Fibroblast of lung (primary cell): Measurements from ENCODE around the gene TRIM4. TPM values are rescaled to one million over a fixed set of nuclear protein-coding genes. Genes with fewer than 3 reads are reported as not detected.
"Not testable (repeated sequence)": the region's sequence is repeated elsewhere in the genome, so short reads cannot be mapped to it uniquely, and the experiment has no call there.

Source experiments
- DNase-seq, 2 donors: peaks; one replicate each; pipeline versions ENCODE4 v3.0.0 to v3.0.0-alpha.2; 2010; ENCODE audit warnings: low read depth in 2 of 2
- H2AFZ ChIP-seq: 2 replicates; pipeline ENCODE4 v1.5.1; 2012; ENCODE audit warnings: low read length, control low read depth, inconsistent platforms
- H3K27ac ChIP-seq: 2 replicates; pipeline ENCODE4 v1.5.1; 2011; ENCODE audit warnings: low read length, control low read depth; ENCODE audit not compliant: insufficient read depth
- H3K27me3 ChIP-seq: 2 replicates; pipeline ENCODE4 v1.5.1; 2011; ENCODE audit warnings: mild to moderate bottlenecking, low read length; ENCODE audit not compliant: control insufficient read depth, insufficient read depth
- H3K36me3 ChIP-seq: 2 replicates; pipeline ENCODE4 v1.5.1; 2011; ENCODE audit warnings: low read length; ENCODE audit not compliant: control insufficient read depth, insufficient read depth
- H3K4me1 ChIP-seq: 2 replicates; pipeline ENCODE4 v1.5.1; 2011; ENCODE audit warnings: low read length; ENCODE audit not compliant: control insufficient read depth, insufficient read depth; ENCODE audit errors: extremely low read depth
- H3K4me2 ChIP-seq: 2 replicates; pipeline ENCODE4 v1.5.1; 2011; ENCODE audit warnings: low read length, control low read depth; ENCODE audit not compliant: insufficient read depth; ENCODE audit errors: extremely low read depth
- H3K4me3 ChIP-seq, 4 experiments: fragments of 200-600 bp in 1 of 4; sonication (generic) in 1 of 4; replicated peaks in 1 of 4; 2 replicates each; pipeline ENCODE4 v1.5.1; 2011 to 2016; ENCODE audit warnings: low read length in 4 of 4, low read depth in 3 of 4, mild to moderate bottlenecking in 3 of 4, control low read depth in 2 of 4, inconsistent platforms in 1 of 4, mixed read lengths in 1 of 4; ENCODE audit not compliant: insufficient read depth in 1 of 4; ENCODE audit errors: control extremely low read depth in 1 of 4
- H3K79me2 ChIP-seq: 2 replicates; pipeline ENCODE4 v1.5.1; 2012; ENCODE audit warnings: mild to moderate bottlenecking, low read length, inconsistent platforms; ENCODE audit not compliant: control insufficient read depth, insufficient read depth
- H3K9ac ChIP-seq: 2 replicates; pipeline ENCODE4 v1.5.1; 2011; ENCODE audit warnings: mild to moderate bottlenecking, low read length, control low read depth; ENCODE audit not compliant: insufficient read depth
- H3K9me3 ChIP-seq: 2 replicates; pipeline ENCODE4 v1.5.1; 2012; ENCODE audit warnings: low read depth, low read length; ENCODE audit not compliant: control insufficient read depth, insufficient read depth
- H4K20me1 ChIP-seq: 2 replicates; pipeline ENCODE4 v1.5.1; 2011; ENCODE audit warnings: low read length; ENCODE audit not compliant: control insufficient read depth, insufficient read depth; ENCODE audit errors: extremely low read depth
- EZH2 ChIP-seq: IDR thresholded peaks from 2 replicates; pipeline ENCODE4 v1.5.1; 2012; ENCODE audit warnings: low read length, control low read depth, mild to moderate bottlenecking; ENCODE audit errors: missing control alignments
- polyA plus RNA-seq, 2 donors: library from polyadenylated mRNA; depleted of rRNA in 1 of 2; stranded (reverse) in 1 of 2; unstranded in 1 of 2; fragments of >200 nt; gene quantifications; 2 replicates each; pipeline ENCODE4 v1.2.1, GENCODE V29; 2011 to 2012; ENCODE audit warnings: missing spikeins in 1 of 2
- total RNA-seq: library from RNA; depleted of rRNA; stranded (reverse); fragments of >200 nt; gene quantifications from 2 replicates; pipeline ENCODE4 v1.2.1, GENCODE V29; 2014
- TF ChIP-seq, protein P1 (sequence below), 2 donors: IDR thresholded peaks in 1 of 2; conservative IDR thresholded peaks in 1 of 2; 1 replicate in 1 of 2; 2 replicates in 1 of 2; pipeline ENCODE4 v1.5.1; 2011 to 2012; ENCODE audit warnings: low read length in 2 of 2, control low read depth in 1 of 2, inconsistent platforms in 1 of 2, low read depth in 1 of 2, mild to moderate bottlenecking in 1 of 2

The TRIM4 gene
- total and polyA plus RNA-seq, 2 donors (not counting 1 experiment from before 2014, with no cell fraction given): 23.1 to 31.5 TPM

DNA sequence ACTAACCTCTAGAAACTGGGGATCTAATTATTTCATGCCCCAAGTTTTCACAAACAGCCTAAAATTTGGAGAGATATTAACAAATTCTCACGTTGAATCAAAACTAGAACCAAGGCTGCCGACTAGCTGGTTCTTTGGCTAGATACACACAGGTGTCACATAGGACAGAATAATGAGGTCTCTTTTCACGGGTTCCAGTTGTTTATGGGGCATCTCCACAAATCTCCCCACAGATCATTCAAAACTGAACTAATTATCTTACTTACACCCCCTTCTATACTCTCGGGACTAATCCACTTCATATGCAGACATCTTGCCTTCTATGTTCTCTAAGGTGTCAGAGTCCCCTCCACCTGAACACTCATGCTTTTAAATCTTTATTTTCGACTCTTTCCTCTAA is 26.1 kb downstream of the TRIM4 start:
- Histone ChIP-seq H3K4me3 (no peak overlapping the region), H3K27ac (no peak overlapping the region), H3K36me3 (peaks cover 3% of the 10 kb centered on the region), H3K79me2 (no peaks in the 10 kb centered on the region), H4K20me1 (no peaks in the 10 kb centered on the region), H3K9ac (no peak overlapping the region), H3K4me2 (no peak overlapping the region), H3K27me3 (no peaks in the 10 kb centered on the region), H2AFZ (no peak overlapping the region), H3K4me1 (no peaks in the 10 kb centered on the region), H3K9me3 (no peaks in the 10 kb centered on the region)
- TF ChIP-seq, protein P1, sequence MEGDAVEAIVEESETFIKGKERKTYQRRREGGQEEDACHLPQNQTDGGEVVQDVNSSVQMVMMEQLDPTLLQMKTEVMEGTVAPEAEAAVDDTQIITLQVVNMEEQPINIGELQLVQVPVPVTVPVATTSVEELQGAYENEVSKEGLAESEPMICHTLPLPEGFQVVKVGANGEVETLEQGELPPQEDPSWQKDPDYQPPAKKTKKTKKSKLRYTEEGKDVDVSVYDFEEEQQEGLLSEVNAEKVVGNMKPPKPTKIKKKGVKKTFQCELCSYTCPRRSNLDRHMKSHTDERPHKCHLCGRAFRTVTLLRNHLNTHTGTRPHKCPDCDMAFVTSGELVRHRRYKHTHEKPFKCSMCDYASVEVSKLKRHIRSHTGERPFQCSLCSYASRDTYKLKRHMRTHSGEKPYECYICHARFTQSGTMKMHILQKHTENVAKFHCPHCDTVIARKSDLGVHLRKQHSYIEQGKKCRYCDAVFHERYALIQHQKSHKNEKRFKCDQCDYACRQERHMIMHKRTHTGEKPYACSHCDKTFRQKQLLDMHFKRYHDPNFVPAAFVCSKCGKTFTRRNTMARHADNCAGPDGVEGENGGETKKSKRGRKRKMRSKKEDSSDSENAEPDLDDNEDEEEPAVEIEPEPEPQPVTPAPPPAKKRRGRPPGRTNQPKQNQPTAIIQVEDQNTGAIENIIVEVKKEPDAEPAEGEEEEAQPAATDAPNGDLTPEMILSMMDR (conservative IDR thresholded peaks at IDR 0.05 in 1 of 2, IDR thresholded peaks at IDR 0.05 in 1 of 2; ENCODE audit: low read depth in 1 of 2, low read length in 2 of 2): no peak
- TF ChIP-seq EZH2: no peak
- no peak for DNase-seq

DNA sequence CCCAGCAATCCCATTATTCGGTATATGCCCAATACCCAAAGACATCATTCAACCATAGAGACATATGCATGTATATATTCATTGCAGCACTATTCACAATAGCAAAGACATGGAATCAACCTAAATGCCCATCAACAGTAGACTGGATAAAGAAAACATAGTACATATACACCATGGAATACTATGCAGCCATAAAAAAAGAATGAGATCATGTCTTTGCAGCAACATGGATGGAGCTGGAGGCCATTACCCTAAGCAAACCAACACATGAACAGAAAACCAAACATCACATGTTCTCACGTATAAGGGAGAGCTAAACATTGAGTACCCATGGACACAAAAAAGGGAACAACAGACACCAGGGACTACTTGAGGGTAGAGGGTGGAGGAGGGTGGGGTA is 29.0 kb downstream of the TRIM4 start:
- H3K27me3 ChIP-seq, H3K79me2 ChIP-seq, H4K20me1 ChIP-seq, DNase-seq, H3K4me2 ChIP-seq, H3K9me3 ChIP-seq, H3K4me1 ChIP-seq, H2AFZ ChIP-seq, H3K27ac ChIP-seq, H3K36me3 ChIP-seq, H3K9ac ChIP-seq, H3K4me3 ChIP-seq: not testable (repeated sequence)

DNA sequence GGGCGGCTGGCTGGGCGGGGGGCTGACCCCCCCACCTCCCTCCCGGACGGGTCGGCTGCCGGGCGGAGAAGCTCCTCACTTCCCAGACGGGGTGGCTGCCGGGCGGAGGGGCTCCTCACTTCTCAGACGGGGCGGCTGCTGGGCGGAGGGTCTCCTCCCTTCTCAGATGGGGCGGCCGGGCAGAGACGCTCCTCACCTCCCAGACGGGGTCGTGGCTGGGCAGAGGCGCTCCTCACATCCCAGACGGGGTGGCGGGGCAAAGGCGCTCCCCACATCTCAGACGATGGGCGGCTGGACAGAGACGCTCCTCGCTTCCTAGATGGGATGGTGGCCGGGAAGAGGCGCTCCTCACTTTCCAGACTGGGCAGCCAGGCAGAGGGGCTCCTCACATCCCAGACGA is 31.0 kb downstream of the TRIM4 start:
- not testable (repeated sequence) for H3K27me3 ChIP-seq, H3K36me3 ChIP-seq, H3K27ac ChIP-seq, DNase-seq, H2AFZ ChIP-seq, H3K4me2 ChIP-seq, H3K4me1 ChIP-seq, H3K9me3 ChIP-seq, H3K9ac ChIP-seq, H3K4me3 ChIP-seq, H3K79me2 ChIP-seq, H4K20me1 ChIP-seq

DNA sequence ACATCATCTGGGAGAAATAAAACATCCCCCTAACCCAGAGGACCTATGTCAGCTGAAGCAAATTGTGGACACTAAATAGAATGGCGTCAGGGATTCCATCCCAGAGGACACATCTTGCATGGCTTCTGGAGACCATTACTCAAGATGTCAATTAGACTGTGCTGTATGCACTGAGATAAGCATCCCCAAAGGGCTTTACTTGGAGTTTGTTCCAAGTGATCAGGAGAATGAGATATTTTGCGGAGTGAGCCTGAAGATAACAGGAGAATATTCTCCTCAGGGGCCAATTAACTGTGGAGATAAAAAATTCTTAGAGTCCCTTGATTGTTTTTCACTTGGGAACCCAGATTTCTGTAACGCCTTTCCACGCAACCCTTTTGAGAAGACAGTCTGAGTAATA is 38.0 kb downstream of the TRIM4 start:
- no peak overlapping the region for H3K4me3 ChIP-seq
- no peak overlapping the region for H3K27ac ChIP-seq
- no peaks in the 10 kb centered on the region for H3K36me3 ChIP-seq
- H3K9me3 ChIP-seq: no peaks in the 10 kb centered on the region
- H3K9ac ChIP-seq: no peak overlapping the region
- H3K27me3 ChIP-seq: no peaks in the 10 kb centered on the region
- no peaks in the 10 kb centered on the region for H4K20me1 ChIP-seq
- DNase-seq: no peak
- no peak overlapping the region for H2AFZ ChIP-seq
- no peaks in the 10 kb centered on the region for H3K4me1 ChIP-seq
- no peak overlapping the region for H3K4me2 ChIP-seq
- TF ChIP-seq, protein P1 (conservative IDR thresholded peaks at IDR 0.05 in 1 of 2, IDR thresholded peaks at IDR 0.05 in 1 of 2; ENCODE audit: low read depth in 1 of 2, low read length in 2 of 2): no peak
- no peak for TF ChIP-seq EZH2
- no peaks in the 10 kb centered on the region for H3K79me2 ChIP-seq
